HL-60 (cell line): Measurements from ENCODE around the gene LDLRAD3.
"Not testable (repeated sequence)": the region's sequence is repeated elsewhere in the genome, so short reads cannot be mapped to it uniquely, and the experiment has no call there.

Experiments used
- DNase-seq, 2 experiments: peaks; one replicate each; pipeline ENCODE4 v3.0.0-alpha.2; 2010 to 2020; ENCODE audit warnings: low read depth in 1 of 2, low spot score in 1 of 2
- H3K27ac ChIP-seq: fragments of 250-450 bp; sonication (Bioruptor Pico); replicated peaks from 2 replicates; pipeline ENCODE4 v1.5.1; 2020; ENCODE audit warnings: mild to moderate bottlenecking, moderate library complexity
- H3K27me3 ChIP-seq: fragments of 250-450 bp; sonication (Bioruptor Pico); 2 replicates; pipeline ENCODE4 v1.5.1; 2021; ENCODE audit warnings: mild to moderate bottlenecking, moderate library complexity; ENCODE audit not compliant: insufficient read depth, poor library complexity, severe bottlenecking
- H3K4me3 ChIP-seq: replicated peaks from 2 replicates; pipeline ENCODE4 v1.5.1; 2011; ENCODE audit warnings: mild to moderate bottlenecking, control low read depth, low read length; ENCODE audit not compliant: insufficient read depth
- GABPA ChIP-seq: IDR thresholded peaks from 2 replicates; pipeline ENCODE4 v1.6.1; 2012; ENCODE audit warnings: low read depth
- POLR2AphosphoS5 ChIP-seq: IDR thresholded peaks from 2 replicates; pipeline ENCODE4 v1.6.1; 2012; ENCODE audit warnings: low read depth
- SPI1 ChIP-seq: IDR thresholded peaks from 2 replicates; pipeline ENCODE4 v1.6.1; 2012; ENCODE audit warnings: low read depth, mild to moderate bottlenecking, borderline replicate concordance
- TF ChIP-seq, protein P1 (sequence below): IDR thresholded peaks from one replicate; pipeline ENCODE4 v1.5.1; 2011; ENCODE audit warnings: low read length, control low read depth, inconsistent platforms; ENCODE audit not compliant: insufficient read depth
- TF ChIP-seq, protein P2 (sequence below): IDR thresholded peaks from 2 replicates; pipeline ENCODE4 v1.6.1; 2012; ENCODE audit warnings: low read depth; ENCODE audit not compliant: insufficient replicate concordance

The LDLRAD3 gene

DNA sequence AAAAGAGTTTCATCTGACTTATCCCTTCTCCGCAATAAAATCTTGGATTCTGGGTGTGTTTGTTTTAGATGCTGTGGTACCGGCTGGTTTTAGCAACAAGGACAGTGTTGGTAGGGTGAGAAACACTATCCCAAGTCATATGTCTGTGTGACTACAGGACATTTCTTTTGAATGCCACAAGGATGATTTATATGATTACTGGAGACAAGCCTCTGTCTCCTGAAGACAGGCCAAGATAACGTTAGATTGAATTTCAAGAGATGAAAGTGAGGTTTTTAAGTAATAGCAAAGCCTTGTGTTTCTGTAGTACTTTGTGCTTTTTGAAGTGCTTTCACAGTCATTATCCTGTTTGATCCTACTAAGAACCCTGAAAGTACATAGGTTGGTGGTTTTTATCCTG, 243.8 kb downstream of the LDLRAD3 start:
- no peak overlapping the region for H3K4me3 ChIP-seq
- no peaks in the 10 kb centered on the region for H3K27me3 ChIP-seq
- DNase-seq, result no peak
- H3K27ac ChIP-seq, result no peak overlapping the region
- TF ChIP-seq POLR2AphosphoS5 (no peak), GABPA (no peak)
- TF ChIP-seq, protein P1, sequence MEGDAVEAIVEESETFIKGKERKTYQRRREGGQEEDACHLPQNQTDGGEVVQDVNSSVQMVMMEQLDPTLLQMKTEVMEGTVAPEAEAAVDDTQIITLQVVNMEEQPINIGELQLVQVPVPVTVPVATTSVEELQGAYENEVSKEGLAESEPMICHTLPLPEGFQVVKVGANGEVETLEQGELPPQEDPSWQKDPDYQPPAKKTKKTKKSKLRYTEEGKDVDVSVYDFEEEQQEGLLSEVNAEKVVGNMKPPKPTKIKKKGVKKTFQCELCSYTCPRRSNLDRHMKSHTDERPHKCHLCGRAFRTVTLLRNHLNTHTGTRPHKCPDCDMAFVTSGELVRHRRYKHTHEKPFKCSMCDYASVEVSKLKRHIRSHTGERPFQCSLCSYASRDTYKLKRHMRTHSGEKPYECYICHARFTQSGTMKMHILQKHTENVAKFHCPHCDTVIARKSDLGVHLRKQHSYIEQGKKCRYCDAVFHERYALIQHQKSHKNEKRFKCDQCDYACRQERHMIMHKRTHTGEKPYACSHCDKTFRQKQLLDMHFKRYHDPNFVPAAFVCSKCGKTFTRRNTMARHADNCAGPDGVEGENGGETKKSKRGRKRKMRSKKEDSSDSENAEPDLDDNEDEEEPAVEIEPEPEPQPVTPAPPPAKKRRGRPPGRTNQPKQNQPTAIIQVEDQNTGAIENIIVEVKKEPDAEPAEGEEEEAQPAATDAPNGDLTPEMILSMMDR, result no peak

DNA sequence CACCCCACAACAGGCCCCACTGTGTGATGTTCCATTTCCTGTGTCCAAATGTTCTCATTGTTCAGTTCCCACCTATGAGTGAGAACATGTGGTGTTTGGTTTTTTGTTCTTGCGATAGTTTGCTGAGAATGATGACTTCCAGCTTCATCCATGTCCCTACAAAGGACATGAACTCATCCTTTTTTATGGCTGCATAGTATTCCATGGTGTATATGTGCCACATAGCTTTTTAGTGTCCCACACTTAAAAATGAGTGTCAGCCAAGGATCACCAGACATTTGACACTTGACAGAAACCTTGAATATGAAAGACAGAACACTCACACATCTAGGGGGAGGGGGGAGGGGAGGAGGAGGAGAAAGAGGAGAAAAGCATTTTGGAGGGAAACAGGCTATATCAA, 245.9 kb downstream of the LDLRAD3 start:
- not testable (repeated sequence) for H3K4me3 ChIP-seq

DNA sequence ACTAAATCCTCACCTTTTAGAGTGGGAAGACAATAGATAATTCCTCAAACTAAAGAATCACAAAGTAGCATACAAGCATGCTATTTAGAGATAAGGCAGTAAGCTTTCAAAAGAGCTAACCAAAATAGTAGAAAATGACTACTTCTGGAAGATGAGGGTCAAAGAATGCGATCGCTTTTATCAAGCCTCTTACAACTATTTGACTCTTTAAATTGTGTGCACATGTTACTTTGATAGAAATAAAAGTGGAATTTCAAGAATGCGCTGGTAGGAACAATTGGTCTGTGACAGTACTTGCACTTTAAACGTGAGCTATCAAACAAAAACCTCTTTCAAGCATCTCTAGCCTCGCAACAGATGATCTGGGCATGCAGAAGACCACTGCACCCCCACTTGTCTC, 248.1 kb downstream of the LDLRAD3 start:
- Histone ChIP-seq H3K27me3 (no peaks in the 10 kb centered on the region), H3K27ac (no peak overlapping the region), H3K4me3 (no peak overlapping the region)
- TF ChIP-seq POLR2AphosphoS5 (no peak), GABPA (no peak), SPI1 (no peak)
- TF ChIP-seq, protein P2, sequence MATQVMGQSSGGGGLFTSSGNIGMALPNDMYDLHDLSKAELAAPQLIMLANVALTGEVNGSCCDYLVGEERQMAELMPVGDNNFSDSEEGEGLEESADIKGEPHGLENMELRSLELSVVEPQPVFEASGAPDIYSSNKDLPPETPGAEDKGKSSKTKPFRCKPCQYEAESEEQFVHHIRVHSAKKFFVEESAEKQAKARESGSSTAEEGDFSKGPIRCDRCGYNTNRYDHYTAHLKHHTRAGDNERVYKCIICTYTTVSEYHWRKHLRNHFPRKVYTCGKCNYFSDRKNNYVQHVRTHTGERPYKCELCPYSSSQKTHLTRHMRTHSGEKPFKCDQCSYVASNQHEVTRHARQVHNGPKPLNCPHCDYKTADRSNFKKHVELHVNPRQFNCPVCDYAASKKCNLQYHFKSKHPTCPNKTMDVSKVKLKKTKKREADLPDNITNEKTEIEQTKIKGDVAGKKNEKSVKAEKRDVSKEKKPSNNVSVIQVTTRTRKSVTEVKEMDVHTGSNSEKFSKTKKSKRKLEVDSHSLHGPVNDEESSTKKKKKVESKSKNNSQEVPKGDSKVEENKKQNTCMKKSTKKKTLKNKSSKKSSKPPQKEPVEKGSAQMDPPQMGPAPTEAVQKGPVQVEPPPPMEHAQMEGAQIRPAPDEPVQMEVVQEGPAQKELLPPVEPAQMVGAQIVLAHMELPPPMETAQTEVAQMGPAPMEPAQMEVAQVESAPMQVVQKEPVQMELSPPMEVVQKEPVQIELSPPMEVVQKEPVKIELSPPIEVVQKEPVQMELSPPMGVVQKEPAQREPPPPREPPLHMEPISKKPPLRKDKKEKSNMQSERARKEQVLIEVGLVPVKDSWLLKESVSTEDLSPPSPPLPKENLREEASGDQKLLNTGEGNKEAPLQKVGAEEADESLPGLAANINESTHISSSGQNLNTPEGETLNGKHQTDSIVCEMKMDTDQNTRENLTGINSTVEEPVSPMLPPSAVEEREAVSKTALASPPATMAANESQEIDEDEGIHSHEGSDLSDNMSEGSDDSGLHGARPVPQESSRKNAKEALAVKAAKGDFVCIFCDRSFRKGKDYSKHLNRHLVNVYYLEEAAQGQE, result no peak
- TF ChIP-seq, protein P1, result no peak
- DNase-seq, result no peak

More for the DNA sequence above, 245.9 kb downstream of the LDLRAD3 start:
- H3K27ac ChIP-seq, DNase-seq, H3K27me3 ChIP-seq: not testable (repeated sequence)

DNA sequence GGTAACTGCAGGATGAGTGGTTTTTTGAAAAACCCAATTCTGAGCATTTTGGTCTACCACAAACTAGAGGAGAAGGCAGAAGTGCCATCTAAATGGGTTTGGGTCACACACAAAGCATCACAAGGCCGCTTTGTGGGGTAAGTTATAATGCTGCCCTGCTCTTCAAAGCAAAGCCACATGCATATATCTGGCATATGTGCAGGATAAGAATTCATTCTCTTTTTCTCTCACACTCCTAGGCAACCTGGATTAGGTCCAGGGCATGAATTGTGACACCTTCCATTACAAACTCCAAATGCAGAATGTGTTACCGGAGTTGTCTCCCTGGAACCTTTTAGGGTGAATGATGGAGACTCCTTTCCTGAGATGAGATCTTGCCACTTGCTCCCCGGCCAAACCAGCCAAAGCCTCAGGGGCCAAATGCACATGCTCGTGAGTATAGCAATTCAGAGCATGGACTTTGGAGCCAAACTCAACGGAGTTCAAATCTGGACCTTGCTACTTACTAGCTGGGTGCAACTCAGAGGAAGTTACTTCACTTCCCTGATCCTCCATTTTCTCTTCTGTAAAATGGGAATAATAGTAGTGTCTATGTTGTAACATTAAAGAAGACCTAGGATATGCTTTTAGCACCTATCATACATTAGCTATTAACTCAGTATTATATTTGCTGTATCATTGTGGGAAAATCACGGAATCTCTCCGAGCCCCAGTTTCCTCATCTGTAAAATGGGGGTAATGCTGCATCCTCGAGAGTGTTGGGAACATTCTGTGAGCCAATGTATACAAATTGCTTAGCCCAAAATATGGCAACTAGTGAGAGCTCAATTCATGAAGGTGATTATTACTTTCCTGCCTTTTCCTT, 248.8 kb downstream of the LDLRAD3 start:
- H3K27ac ChIP-seq, result no peak overlapping the region
- H3K27me3 ChIP-seq, result no peaks in the 10 kb centered on the region
- no peak for DNase-seq
- H3K4me3 ChIP-seq, result no peak overlapping the region
- TF ChIP-seq POLR2AphosphoS5 (no peak), GABPA (no peak)
- TF ChIP-seq, protein P1, result no peak

DNA sequence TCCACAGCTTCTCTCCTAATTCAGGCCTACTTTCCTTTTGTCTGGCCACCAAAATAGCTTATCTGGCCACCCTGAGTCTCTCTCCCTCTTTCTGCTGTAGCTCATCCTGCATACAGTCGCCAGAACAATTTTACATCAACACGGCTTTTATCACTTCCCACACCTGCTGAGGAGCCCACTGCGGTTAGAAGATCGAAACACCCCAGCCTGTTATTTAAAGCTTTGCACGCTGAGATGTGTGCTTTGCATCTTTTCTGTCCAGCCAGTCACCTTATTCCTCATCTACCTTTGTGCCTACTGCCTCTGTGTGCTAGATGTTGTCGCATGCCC, 249.4 kb downstream of the LDLRAD3 start:
- no peak overlapping the region for H3K4me3 ChIP-seq
- H3K27ac ChIP-seq, result no peak overlapping the region
- DNase-seq, result no peak
- H3K27me3 ChIP-seq, result no peaks in the 10 kb centered on the region
- TF ChIP-seq GABPA, result no peak
- TF ChIP-seq POLR2AphosphoS5, result no peak
- TF ChIP-seq, protein P2, result no peak
- TF ChIP-seq, protein P1, result no peak
- no peak for TF ChIP-seq SPI1
